Lower leg skin (tissue), 4 donors: ENCODE results near the gene NUCKS1. TPM values are rescaled to one million over a fixed set of nuclear protein-coding genes. Genes with fewer than 3 reads are reported as not detected.

Experiments used
- DNase-seq, 2 donors: peaks; one replicate each; pipeline ENCODE4 v3.0.0-alpha.2; 2019; ENCODE audit warnings: low spot score in 2 of 2
- H3K4me3 ChIP-seq: fragments of 200-600 bp; sonication (generic); 2 replicates; pipeline ENCODE4 v1.5.1; 2017; ENCODE audit warnings: mild to moderate bottlenecking, low read depth; ENCODE audit not compliant: poor library complexity, severe bottlenecking
- CTCF ChIP-seq, 3 donors: fragments of 450-650 bp; IDR thresholded peaks; one replicate each; pipeline ENCODE4 v1.5.1; 2016; ENCODE audit warnings: antibody characterized with exemption in 3 of 3, mild to moderate bottlenecking in 3 of 3, moderate library complexity in 2 of 3
- POLR2A ChIP-seq, 2 donors: fragments of 450-650 bp; IDR thresholded peaks; one replicate each; pipeline ENCODE4 v1.6.1; 2016 to 2017; ENCODE audit warnings: antibody characterized with exemption in 2 of 2, mild to moderate bottlenecking in 1 of 2, moderate library complexity in 1 of 2
- WGBS, 2 donors: methylation state at CpG; one replicate each; pipeline ENCODE4 v1.1.5; 2018; 5-methylcytosine and 5-hydroxymethylcytosine counted together
- intact Hi-C: fragments of 100-400 bp; cut with DNase I; formaldehyde crosslinking; loops from one replicate; pipeline ENCODE4 v1.15.0; 2023; ENCODE audit warnings: low total_unique reads
- total RNA-seq, 4 donors: library from RNA; depleted of rRNA; stranded (reverse); fragments of >200 nt; gene quantifications; one replicate each; pipeline ENCODE4 v1.1.0, GENCODE V29; 2016

Gene NUCKS1
- total RNA-seq, 4 donors from 2014 or later, result 49.5 to 143 (median 66.0) TPM

DNA sequence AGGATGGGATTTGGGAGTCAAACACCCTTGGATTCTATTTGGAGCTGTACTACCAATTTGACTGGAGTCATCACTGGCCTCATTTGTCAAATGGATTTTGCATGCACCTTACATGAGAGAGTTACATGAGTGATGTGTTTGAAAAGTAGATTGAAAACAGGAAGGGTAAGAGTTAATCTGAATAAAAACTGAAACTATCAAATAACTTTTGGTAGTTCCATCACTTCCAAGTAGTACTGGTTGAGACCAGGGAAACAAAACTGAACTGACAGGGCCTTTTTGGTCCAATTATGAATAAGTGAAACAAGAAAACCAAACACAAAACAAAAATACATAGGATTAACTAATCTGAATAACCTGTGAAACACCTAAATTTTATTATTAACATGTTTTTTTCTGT is 30.2 kb downstream of the NUCKS1 start:
- H3K4me3 ChIP-seq, result no peak overlapping the region
- intact Hi-C loops, result no loop called here
- no peak for TF ChIP-seq POLR2A (IDR thresholded peaks at IDR 0.05)
- no peak for TF ChIP-seq CTCF (IDR thresholded peaks at IDR 0.05)
- DNase-seq, result no peak

DNA sequence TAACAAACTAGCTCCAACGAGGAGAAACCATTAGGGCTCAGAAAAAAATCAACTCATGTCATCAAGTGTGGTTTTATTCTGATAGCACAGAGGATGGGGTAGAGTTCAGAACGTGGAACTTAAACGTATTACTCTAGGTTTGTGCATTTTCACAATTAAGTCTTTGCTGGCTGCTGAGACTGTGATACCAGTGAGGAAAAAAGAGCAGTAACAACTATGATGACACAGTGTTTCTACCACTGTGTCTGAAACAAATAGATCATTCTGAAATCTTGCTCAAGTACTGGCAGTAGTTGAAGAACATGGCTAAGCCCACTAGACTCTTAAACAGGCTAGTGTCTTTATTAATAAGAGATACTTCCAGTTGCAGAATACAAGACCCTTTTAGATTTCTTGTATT is 31.0 kb downstream of the NUCKS1 start:
- DNase-seq, result no peak
- intact Hi-C loops, result no loop called here
- no peak overlapping the region for H3K4me3 ChIP-seq
- TF ChIP-seq CTCF (IDR thresholded peaks at IDR 0.05) (no peak), POLR2A (IDR thresholded peaks at IDR 0.05) (no peak)
- 76 to 77% methylated on average over 3 of the region's 3 CpGs for WGBS, 2 donors

DNA sequence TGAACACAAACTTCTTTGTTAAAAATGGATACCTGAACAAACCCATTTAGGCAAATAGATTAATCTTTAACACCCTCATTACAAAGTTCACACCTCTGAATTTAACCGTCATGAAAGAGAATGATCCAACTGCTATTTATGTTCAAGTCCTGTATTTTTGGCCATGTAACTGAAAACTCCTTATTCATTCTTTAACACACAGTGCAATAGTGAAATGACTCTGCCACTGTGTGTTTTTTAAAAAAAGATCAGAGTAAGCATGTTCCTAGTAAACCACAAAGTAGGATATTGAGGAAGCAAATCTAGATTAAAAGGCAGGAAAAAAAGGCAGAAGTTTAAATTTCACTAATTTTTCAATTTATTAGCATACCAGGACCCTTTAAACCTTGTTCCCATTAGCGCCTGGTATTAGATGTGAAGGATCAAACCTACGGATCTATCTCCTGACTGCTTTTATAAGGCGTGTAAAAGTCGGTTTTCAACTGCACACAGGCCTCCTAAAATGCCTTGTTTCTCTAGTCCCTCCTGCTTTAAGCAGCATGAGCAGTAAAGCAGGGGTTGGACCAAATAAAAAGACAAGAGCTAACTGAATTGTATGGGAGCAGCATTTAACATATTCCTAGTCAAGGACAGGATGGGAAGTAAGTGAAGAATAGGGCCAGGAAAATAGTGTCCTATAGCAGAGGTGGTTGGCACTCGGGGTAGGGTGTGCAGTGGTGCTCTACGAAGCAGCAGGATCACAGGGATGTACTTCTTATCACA is 33.4 kb downstream of the NUCKS1 start:
- WGBS, 2 donors, result 89% methylated on average over 7 of the region's 7 CpGs
- no peak overlapping the region for H3K4me3 ChIP-seq
- intact Hi-C loops, result no loop called here
- DNase-seq, result no peak
- TF ChIP-seq CTCF (IDR thresholded peaks at IDR 0.05) (no peak), POLR2A (IDR thresholded peaks at IDR 0.05) (no peak)

DNA sequence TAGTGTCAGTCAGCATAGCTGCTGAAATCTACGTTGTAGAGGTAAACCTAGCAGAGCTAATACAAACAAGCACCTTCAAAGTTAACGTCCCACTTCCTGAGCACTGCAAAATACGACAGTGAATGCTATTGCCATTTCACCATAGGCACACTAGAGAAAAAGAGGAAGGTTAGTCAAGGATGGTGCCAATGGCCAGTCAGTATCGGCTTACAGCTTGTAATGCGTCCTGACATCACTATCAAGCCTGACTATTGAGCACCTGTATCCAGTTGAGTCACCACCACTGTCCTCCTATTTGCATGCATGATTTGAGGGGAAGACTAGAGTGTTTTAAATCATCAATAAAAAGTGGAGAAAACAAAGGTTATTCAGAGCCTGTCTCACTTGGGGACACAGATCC is 34.4 kb downstream of the NUCKS1 start:
- intact Hi-C loops, result no loop called here

GRCh38 chr1:205714906-205715246 is 35.1 kb downstream of the NUCKS1 start:
- H3K4me3 ChIP-seq, result no peak overlapping the region
- no peak for DNase-seq
- no peak for TF ChIP-seq CTCF (IDR thresholded peaks at IDR 0.05)
- TF ChIP-seq POLR2A (IDR thresholded peaks at IDR 0.05), result no peak
- intact Hi-C loops, result no loop called here
- 82 to 91% methylated on average over 4 of the region's 4 CpGs for WGBS, 2 donors

More for the DNA sequence above, 34.4 kb downstream of the NUCKS1 start:
- TF ChIP-seq CTCF (IDR thresholded peaks at IDR 0.05), result no peak
- DNase-seq, result no peak
- WGBS, 2 donors, result 78 to 82% methylated on average over 5 of the region's 5 CpGs
- H3K4me3 ChIP-seq, result no peak overlapping the region
